Tibial nerve (tissue), 4 donors: ENCODE results near the gene DSC1. TPM values are rescaled to one million over a fixed set of nuclear protein-coding genes. Genes with fewer than 3 reads are reported as not detected.
"Not testable (repeated sequence)": the region's sequence is repeated elsewhere in the genome, so short reads cannot be mapped to it uniquely, and the experiment has no call there.

Experiments used
- DNase-seq, 2 donors: peaks; one replicate each; pipeline ENCODE4 v3.0.0-alpha.2; 2019; ENCODE audit warnings: low spot score in 2 of 2
- H3K27ac ChIP-seq, 4 donors: fragments of 200-600 bp; sonication (generic) in 3 of 4; one replicate each; pipeline ENCODE4 v1.5.1; 2017 to 2019; ENCODE audit warnings: mild to moderate bottlenecking in 1 of 4
- H3K27me3 ChIP-seq, 2 donors: fragments of 200-600 bp; sonication (generic) in 1 of 2; one replicate each; pipeline versions ENCODE4 v1.5.1 to v1.6.0; 2017 to 2019
- H3K36me3 ChIP-seq, 3 donors: fragments of 200-600 bp; sonication (generic); one replicate each; pipeline ENCODE4 v1.5.1; 2018 to 2019
- H3K4me1 ChIP-seq, 4 donors: fragments of 200-600 bp; sonication (generic) in 3 of 4; one replicate each; pipeline ENCODE4 v1.5.1; 2017 to 2019
- H3K4me3 ChIP-seq, 4 donors: fragments of 200-600 bp; sonication (generic) in 3 of 4; one replicate each; pipeline ENCODE4 v1.5.1; 2017 to 2019; ENCODE audit warnings: mild to moderate bottlenecking in 1 of 4, moderate library complexity in 1 of 4
- H3K9me3 ChIP-seq, 4 donors: fragments of 200-600 bp; sonication (generic) in 3 of 4; one replicate each; pipeline ENCODE4 v1.5.1; 2017 to 2019
- CTCF ChIP-seq, 5 experiments: fragments of 200-600 bp in 3 of 5; fragments of 450-650 bp in 2 of 5; sonication (generic) in 3 of 5; IDR thresholded peaks; one replicate each; pipeline ENCODE4 v1.5.1; 2016 to 2019; ENCODE audit warnings: antibody characterized with exemption in 5 of 5, mild to moderate bottlenecking in 3 of 5, moderate library complexity in 2 of 5
- EP300 ChIP-seq, 2 donors: sonication (generic); formaldehyde crosslinking; IDR thresholded peaks; one replicate each; pipeline ENCODE4 v1.6.1; 2017; ENCODE audit warnings: antibody characterized with exemption in 2 of 2, mild to moderate bottlenecking in 1 of 2
- POLR2A ChIP-seq, 2 donors: fragments of 450-650 bp; IDR thresholded peaks; one replicate each; pipeline ENCODE4 v1.6.1; 2017; ENCODE audit warnings: antibody characterized with exemption in 2 of 2, mild to moderate bottlenecking in 2 of 2, moderate library complexity in 2 of 2
- WGBS, 2 donors: methylation state at CpG; one replicate each; pipeline ENCODE4 v1.1.5; 2018; 5-methylcytosine and 5-hydroxymethylcytosine counted together
- total RNA-seq, 4 donors: library from RNA; depleted of rRNA; stranded (reverse); fragments of >200 nt; gene quantifications; one replicate each; pipeline ENCODE4 v1.1.0, GENCODE V29; 2016

The DSC1 gene
- total RNA-seq, 4 donors from 2014 or later, result not detected

GRCh38 chr18:31190919-31191318 is 28.3 kb upstream of the DSC1 start:
- WGBS, 2 donors, result 69 to 77% methylated on average over 2 of the region's 2 CpGs
- DNase-seq, result no peak
- no peak overlapping the region for H3K27ac ChIP-seq
- no peak for TF ChIP-seq POLR2A (IDR thresholded peaks at IDR 0.05)
- TF ChIP-seq CTCF (IDR thresholded peaks at IDR 0.05), result no peak
- no peak for TF ChIP-seq EP300 (IDR thresholded peaks at IDR 0.05)
- H3K27me3 ChIP-seq, result no peaks in the 10 kb centered on the region
- no peaks in the 10 kb centered on the region for H3K9me3 ChIP-seq
- no peaks in the 10 kb centered on the region for H3K36me3 ChIP-seq
- H3K4me3 ChIP-seq, result no peak overlapping the region
- no peaks in the 10 kb centered on the region for H3K4me1 ChIP-seq

GRCh38 chr18:31189757-31190156 is 27.1 kb upstream of the DSC1 start:
- WGBS, 2 donors, result 74 to 75% methylated on average over 2 of the region's 2 CpGs
- no peaks in the 10 kb centered on the region for H3K27me3 ChIP-seq
- DNase-seq, result no peak
- H3K4me1 ChIP-seq, result no peaks in the 10 kb centered on the region
- TF ChIP-seq EP300 (IDR thresholded peaks at IDR 0.05) (no peak), POLR2A (IDR thresholded peaks at IDR 0.05) (no peak)
- H3K36me3 ChIP-seq, result no peaks in the 10 kb centered on the region
- no peak overlapping the region for H3K27ac ChIP-seq
- no peak overlapping the region for H3K4me3 ChIP-seq
- no peaks in the 10 kb centered on the region for H3K9me3 ChIP-seq

DNA sequence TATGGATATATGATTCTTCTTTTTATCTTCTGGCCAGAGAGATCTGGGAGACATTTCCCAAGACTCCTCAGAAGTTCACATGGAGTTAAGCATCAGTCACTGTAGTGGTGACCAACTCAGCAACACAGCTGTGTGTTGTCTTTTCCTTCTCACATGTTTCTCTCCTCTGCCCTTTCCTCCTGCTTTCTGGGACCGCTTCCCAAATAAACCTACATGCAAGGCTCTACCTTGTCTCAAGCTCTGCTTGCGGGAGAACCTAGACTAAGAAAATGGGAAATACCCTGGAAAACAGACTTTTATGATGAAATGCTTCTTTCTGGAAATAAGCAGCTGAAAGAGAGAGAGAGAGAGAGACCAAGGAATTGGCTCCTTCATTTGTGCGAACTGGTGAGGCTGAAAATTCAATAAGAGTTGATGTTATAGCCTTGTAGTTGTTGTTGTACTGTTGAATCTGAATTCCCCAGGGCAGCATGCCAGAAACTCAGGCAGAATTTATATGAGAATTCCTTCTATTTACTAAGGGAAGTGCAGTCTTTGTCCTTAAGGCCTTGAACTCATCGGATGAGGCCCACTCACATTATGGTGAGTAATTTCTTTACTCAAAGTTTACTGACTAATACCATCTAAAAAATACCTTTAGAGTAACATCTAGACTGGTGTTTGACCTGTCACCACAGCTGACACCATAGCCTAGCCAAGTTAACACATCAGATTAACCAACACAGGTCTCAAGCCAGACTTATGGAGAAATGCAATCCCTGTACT is 22.7 kb upstream of the DSC1 start:
- Histone ChIP-seq H3K27ac (no peak overlapping the region), H3K9me3 (no peaks in the 10 kb centered on the region)
- no peak for TF ChIP-seq CTCF (IDR thresholded peaks at IDR 0.05)
- no peak for TF ChIP-seq POLR2A (IDR thresholded peaks at IDR 0.05)
- TF ChIP-seq EP300 (IDR thresholded peaks at IDR 0.05), result no peak

GRCh38 chr18:31183302-31183701 is 20.6 kb upstream of the DSC1 start:
- WGBS, 2 donors, result 91 to 94% methylated on average over 2 of the region's 2 CpGs
- Histone ChIP-seq H3K27ac (no peak overlapping the region), H3K4me1 (no peaks in the 10 kb centered on the region), H3K9me3 (no peaks in the 10 kb centered on the region), H3K4me3 (no peak overlapping the region), H3K27me3 (no peaks in the 10 kb centered on the region), H3K36me3 (no peaks in the 10 kb centered on the region)
- no peak for DNase-seq
- TF ChIP-seq POLR2A (IDR thresholded peaks at IDR 0.05), result no peak
- TF ChIP-seq EP300 (IDR thresholded peaks at IDR 0.05), result no peak
- TF ChIP-seq CTCF (IDR thresholded peaks at IDR 0.05), result no peak

More for the DNA sequence above, 22.7 kb upstream of the DSC1 start:
- Histone ChIP-seq H3K4me3 (no peak overlapping the region), H3K4me1 (no peaks in the 10 kb centered on the region), H3K27me3 (no peaks in the 10 kb centered on the region), H3K36me3 (no peaks in the 10 kb centered on the region)
- no peak for DNase-seq
- WGBS, 2 donors, result 45 to 49% methylated on average over 4 of the region's 4 CpGs

DNA sequence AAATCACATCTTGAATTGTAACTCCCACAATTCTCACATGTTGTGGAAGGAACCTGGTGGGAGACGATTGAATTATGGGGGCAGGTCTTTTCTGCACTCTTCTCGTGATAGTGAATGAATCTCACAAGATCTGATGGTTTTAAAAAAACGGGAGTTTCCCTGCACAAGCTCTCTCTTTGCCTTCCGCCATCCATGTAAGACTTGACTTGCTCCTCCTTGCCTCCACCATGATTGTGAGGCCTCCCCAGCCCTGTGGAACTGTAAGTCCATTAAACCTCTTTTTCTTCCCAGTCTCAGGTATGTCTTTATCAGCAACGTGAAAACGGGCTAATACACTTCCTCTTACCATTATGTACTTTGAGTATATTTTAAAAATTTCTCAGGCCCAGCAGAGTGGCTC is 14.7 kb upstream of the DSC1 start:
- not testable (repeated sequence) for H3K36me3 ChIP-seq, H3K4me1 ChIP-seq, H3K4me3 ChIP-seq, H3K27ac ChIP-seq, H3K9me3 ChIP-seq, DNase-seq, H3K27me3 ChIP-seq
- 88 to 93% methylated on average over 6 of the region's 6 CpGs for WGBS, 2 donors

- TF ChIP-seq CTCF (IDR thresholded peaks at IDR 0.05) (no peak), EP300 (IDR thresholded peaks at IDR 0.05) (no peak), POLR2A (IDR thresholded peaks at IDR 0.05) (no peak)
- H3K4me1 ChIP-seq, result no peaks in the 10 kb centered on the region
- H3K27me3 ChIP-seq, result no peaks in the 10 kb centered on the region
- WGBS, 2 donors, result 78% methylated on average over 2 of the region's 2 CpGs
- H3K4me3 ChIP-seq, result no peak overlapping the region
- H3K9me3 ChIP-seq, result no peaks in the 10 kb centered on the region
- DNase-seq, result no peak
- H3K27ac ChIP-seq, result no peak overlapping the region
- no peaks in the 10 kb centered on the region for H3K36me3 ChIP-seq
These were observed 13.9 kb upstream of the DSC1 start for GRCh38 chr18:31176531-31176930.
